Measurements from ENCODE around the gene B3GNT7.
"Not testable (repeated sequence)": the region's sequence is repeated elsewhere in the genome, so short reads cannot be mapped to it uniquely, and the experiment has no call there.

B3GNT7 gene, protein sequence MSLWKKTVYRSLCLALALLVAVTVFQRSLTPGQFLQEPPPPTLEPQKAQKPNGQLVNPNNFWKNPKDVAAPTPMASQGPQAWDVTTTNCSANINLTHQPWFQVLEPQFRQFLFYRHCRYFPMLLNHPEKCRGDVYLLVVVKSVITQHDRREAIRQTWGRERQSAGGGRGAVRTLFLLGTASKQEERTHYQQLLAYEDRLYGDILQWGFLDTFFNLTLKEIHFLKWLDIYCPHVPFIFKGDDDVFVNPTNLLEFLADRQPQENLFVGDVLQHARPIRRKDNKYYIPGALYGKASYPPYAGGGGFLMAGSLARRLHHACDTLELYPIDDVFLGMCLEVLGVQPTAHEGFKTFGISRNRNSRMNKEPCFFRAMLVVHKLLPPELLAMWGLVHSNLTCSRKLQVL

DNA sequence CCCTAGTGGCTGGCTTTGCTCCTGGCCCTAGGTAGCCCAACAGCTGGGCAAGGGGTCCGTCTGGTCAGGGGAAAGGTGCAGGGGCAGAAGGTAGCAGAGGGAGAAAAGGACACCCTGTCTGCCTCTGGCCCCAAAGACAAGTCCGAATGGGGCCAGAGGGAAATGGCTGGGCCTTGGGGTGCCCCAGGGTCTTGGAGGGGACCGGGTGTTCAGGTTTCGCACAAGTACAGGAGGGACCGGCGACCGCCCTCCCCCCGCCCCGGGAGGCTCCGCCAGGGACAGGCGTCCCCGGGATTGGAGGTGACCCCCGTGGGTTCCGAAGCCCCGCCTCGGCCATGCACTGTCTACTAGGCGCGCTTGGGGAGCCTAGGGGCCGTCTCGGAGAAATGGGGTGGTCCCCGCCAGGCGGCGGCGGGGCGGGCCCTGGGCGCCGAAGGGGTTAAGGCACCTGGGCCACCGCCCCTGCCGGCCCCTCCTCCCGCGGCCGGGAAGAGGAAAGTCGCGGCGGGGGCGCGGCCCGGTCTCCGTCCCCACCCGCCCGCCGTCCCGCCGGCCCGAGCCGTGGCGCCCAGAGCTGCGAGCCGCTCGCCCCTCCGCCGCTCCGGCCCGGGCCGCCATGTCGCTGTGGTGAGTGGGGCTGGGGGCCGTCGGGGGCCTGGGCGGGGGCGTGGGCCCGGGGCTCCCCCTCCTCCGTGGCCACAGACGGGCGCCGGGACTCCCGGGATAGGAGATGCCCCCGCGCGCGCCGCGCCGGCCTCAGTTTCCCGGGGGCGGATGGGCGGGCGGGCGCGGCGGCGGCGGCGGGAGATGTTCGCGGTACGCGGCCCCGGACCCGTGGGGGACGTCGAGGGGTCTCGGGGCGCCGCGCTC is at the start of gene B3GNT7:
Gene B3GNT7 (plus strand): TSS at position 523 of the 870 bp plus-strand sequence. CDS start 94 bp downstream, at position 617.
- DNase-seq, result no peak

GRCh38 chr2:231347081-231347480 is 48.4 kb upstream of the B3GNT7 start:
- DNase-seq, result no peak

DNA sequence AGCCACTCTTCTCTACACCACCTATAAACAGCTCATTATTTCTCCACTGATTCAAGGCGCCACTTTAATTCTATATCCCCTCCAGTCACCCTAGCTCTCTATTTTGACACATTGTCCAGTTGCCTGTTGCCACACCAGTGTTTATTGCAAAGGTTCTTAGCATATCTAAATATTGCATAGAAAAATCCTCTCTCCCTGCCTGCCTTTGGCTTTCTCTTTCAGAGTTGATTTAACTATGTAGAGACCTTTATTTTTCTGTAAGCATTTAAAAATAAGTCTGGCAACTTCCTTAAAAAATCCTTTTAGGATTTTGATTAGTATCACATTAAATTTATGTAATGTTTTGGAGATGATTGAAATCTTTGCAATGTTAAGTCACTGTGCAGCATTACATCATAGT is 47.9 kb upstream of the B3GNT7 start:
- no peak for DNase-seq

- no peak for DNase-seq
Measured at GRCh38 chr2:231348173-231348572, 47.3 kb upstream of the B3GNT7 start.

- no peak for DNase-seq
Measured at GRCh38 chr2:231348704-231349373, 46.7 kb upstream of the B3GNT7 start.

GRCh38 chr2:231349374-231349735 is 46.2 kb upstream of the B3GNT7 start:
- not testable (repeated sequence) for DNase-seq

GRCh38 chr2:231351648-231352047 is 43.9 kb upstream of the B3GNT7 start:
- DNase-seq, result no peak

DNA sequence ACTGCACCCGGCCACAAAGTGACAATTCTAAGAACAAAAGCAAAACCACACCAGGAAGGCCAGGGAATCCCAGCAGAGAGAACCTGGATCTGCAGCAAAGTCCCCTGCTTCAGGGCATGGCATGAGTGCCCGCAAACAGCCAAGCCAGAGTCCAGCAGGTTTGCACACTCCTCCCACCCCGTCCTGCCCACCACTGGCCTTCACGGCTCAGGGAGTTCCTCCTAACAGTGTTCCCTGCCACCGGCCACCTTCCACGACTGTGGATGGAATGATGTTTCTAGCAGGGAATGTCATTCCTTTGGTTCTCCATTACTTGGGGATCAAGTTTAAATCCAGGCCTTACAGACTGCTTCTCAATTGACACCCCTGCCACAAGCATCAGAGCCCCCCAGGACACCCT is 42.0 kb upstream of the B3GNT7 start:
- no peak for DNase-seq

DNA sequence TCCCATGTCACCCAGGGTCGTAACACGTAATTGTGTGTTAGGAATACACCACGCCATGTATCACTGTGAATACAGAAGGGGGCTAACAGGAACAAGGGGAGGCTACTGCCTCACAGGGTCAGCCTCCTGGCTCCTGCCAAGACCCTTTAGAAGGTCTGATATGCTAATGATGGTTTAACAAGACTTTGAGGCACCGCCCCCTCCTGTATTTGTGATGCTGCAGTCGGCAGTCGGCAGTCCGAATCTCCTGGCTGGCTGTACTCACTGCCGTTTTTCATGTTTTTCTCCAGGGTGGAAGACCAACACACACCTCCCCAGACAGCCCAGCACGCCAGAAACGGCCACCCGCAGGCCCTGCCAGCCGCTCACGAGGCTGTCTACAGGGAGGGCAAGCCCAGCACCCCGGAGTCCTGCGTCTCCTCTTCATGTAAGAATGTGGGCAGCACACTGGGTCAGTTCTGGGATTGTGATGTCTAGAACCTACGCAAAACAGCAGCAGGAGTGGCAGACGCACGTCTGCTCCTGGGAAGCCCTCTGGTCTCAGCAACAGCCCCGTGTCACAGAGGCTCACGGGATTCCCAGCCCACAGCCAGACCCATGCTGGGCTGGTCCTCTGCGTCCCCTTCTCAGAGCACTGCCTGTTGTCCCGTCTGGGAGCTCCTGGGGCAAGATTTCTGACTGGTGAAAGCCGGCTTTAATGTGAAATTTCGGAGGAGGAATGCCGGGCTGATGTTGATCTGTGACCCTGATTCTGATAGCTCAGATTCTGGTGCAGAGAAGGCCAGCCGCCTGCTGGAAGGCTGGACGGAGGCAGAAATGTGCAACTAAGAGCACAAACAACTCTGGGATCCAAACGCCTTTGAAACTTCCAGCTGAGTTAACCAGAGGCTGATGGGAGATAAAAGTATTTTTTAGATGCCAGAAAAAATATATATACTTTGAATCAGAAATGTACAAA is 39.7 kb upstream of the B3GNT7 start:
- DNase-seq, result no peak

- no peak for DNase-seq
Measured at GRCh38 chr2:231356466-231356844, 39.1 kb upstream of the B3GNT7 start.

GRCh38 chr2:231357048-231357447 is 38.5 kb upstream of the B3GNT7 start:
- no peak for DNase-seq

DNA sequence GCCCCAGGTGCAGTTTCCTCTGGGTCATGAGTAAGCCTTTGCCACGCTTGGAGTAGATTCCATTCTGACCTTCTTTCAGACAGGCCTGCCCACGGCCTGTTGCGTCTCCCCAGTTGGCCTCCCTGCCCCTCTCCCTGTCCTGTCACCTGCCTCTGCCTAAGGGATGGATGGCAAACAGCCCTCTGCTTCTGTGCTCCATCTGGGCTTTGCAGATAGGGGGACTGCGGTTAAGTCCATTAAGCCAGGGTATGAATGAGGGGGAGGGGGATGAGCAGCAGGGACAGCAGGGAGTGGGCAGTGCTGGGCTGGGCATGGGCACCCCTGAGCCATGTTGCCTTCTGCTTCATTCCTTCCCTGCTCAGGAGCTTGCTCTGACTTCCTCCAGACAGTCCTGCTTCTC is 37.6 kb upstream of the B3GNT7 start:
- DNase-seq, result no peak

DNA sequence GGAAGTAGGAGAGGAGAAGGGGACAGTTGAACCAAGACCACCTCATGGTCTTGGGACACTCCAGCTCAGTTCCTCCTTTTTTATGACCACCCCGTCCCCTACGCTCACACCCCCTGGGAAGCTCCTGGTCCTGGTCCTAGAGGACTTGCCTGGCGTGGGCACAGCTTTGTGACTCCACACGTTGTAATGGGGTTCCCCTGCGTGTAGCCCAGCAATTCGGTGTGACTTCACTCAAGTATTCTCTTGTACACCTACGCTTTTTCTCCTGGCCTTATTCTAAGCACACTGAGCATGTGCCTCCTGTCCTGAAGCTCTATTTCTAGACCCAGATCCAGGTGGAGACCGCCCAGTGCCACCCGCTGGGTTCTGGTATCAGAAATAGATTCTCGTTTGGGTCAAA is 36.1 kb upstream of the B3GNT7 start:
- no peak for DNase-seq

- no peak for DNase-seq
Measured at GRCh38 chr2:231359948-231360347, 35.6 kb upstream of the B3GNT7 start.

DNA sequence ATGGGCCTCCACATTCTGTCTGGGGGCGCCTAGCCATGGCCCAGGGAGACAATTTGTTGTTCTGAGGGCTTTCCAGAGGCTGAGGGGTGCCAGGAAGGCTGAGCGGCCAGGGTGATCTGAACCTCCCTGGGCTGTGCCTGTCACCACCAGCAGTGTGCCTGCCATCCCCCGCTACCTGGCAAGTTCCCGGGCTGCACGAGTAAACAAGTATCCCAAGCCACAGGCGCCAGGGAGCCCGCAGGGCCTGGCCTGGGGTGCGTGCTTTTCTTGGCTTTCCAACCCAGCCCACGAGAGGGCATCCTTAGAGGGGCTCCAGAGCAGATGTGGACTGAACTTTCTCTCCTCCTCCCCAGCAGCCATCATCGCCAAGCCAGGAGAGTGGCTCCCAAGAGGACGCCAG is 35.1 kb upstream of the B3GNT7 start:
- DNase-seq, result no peak

DNA sequence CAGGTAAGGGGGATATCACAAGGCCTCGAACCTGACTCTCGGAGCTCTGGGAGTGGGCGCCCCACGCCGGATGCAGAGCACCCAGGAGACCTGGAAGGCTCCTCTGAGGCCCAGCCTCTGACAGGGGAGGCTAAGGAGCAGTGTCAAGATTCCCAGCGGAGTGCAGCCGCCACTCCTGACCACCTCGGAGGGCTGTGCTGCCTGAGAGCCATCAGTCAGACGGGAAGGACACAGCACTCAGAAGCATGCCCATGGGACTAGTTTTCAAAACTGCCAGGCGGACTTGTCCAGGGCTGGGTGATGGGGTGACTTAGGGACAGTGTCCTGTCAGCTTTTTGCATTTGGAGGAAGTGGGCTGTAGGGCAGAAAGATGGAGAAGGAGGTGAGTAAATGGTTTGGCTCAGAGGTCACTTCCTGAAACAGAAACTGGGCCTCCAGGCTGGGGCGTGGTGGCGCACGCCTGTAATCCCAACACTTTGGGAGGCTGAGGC is 34.6 kb upstream of the B3GNT7 start:
- no peak for DNase-seq

- DNase-seq, result no peak
Measured at GRCh38 chr2:231361701-231362554, 33.6 kb upstream of the B3GNT7 start.

- DNase-seq, result no peak
Measured at GRCh38 chr2:231362555-231363184, 32.8 kb upstream of the B3GNT7 start.

DNA sequence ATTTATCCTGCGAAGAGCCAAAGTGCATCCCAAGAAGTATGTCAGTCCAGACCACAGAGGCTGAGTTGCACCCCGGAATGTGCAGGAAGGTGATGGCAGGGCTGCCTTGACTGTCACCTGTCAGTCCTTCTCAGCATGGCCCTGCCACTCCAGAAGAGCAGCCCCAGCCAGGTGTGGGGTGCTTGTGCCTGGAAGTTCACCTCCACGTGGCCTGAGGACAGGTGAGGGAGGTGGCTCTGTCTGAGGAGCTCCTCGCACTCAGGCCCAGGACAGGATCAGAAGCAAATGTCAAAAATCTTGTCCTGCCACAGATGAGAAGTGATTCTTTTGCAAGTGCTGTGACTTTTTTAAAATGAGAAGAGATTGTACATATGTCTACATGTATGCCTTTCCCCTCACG is 31.4 kb upstream of the B3GNT7 start:
- DNase-seq, result no peak

- DNase-seq, result peak; percentile 65
Measured at GRCh38 chr2:231364961-231365810, 30.3 kb upstream of the B3GNT7 start.

All from amniotic stem cell (primary cell).